HG03565 (cell line): ENCODE results near the gene SPOCK1.
"Not testable (repeated sequence)": the region's sequence is repeated elsewhere in the genome, so short reads cannot be mapped to it uniquely, and the experiment has no call there.

Source experiments
- ATAC-seq: cut with Tn5 transposase; IDR thresholded peaks from one replicate; pipeline ENCODE4 v1.9.1; 2021; ENCODE audit warnings: mild to moderate bottlenecking, moderate library complexity; ENCODE audit not compliant: unreplicated experiment

SPOCK1 gene

GRCh38 chr5:137498736-137499505 lies at the start of gene SPOCK1:
Gene SPOCK1 (minus strand): TSS chr5:137499326.
- peak; percentile 83 for ATAC-seq

DNA sequence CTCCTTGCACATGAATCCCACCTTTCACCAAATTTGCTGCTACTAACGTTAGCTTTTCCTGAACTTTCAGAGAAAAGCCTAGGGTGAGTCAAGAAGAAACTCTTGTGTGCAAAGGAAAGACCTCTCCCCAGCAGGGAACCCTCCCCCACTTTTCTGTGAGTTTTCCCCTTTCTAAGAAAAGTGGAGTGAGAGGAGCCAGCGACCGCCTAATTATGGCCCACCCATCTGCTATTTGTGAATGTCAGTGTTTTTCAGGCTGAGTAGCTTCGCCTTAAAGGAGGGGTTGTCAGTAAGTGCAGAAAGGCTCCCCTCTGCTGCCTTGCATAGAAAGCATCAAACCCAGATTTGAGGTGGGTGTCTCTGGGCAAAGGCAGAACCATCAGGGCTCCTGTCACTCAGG lies 46.8 kb upstream of the SPOCK1 start:
- no peak for ATAC-seq

DNA sequence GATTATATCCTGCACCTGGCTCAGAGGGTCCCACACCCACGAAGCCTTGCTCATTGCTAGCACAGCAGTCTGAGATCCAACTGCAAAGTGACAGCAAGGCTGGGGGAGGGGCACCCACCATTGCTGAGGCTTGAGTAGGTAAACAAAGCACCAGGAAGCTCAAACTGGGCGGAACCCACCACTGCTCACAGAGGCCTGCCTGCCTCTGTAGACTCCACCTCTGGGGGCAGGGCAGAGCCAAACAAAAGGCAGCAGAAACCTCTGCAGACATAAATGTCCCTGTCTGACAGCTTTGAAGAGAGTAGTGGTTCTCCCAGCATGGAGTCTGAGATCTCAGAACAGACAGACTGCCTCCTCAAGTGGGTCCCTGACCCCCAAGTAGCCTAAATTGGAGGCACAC lies 36.3 kb upstream of the SPOCK1 start:
- ATAC-seq: not testable (repeated sequence)

DNA sequence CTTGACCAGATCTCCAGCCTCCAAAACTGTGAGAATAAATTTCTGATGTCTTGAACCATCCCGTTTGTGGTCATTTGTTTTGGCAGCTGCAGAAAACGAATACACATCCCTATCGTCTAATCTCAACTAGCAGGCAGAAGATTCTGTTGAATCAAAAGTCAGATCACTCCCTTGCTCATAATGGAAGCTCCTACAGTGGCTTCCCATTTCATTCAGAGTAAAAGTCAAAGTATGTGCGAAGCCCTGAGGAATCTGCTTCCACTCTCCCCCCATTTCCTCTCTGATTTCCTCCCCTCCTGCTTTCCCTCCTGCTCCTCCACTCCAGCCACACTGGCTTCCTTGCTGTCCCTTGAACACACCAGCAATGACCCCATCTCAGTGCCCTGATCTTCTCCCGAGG lies 34.8 kb upstream of the SPOCK1 start:
- no peak for ATAC-seq

- ATAC-seq: no peak
These were observed 32.1 kb upstream of the SPOCK1 start for GRCh38 chr5:137531266-137531665.

GRCh38 chr5:137521246-137521645 lies 22.1 kb upstream of the SPOCK1 start:
- ATAC-seq: no peak

- no peak for ATAC-seq
These were observed 17.8 kb upstream of the SPOCK1 start for GRCh38 chr5:137516961-137517360.

- ATAC-seq: no peak
These were observed 17.2 kb upstream of the SPOCK1 start for GRCh38 chr5:137516251-137516797.

DNA sequence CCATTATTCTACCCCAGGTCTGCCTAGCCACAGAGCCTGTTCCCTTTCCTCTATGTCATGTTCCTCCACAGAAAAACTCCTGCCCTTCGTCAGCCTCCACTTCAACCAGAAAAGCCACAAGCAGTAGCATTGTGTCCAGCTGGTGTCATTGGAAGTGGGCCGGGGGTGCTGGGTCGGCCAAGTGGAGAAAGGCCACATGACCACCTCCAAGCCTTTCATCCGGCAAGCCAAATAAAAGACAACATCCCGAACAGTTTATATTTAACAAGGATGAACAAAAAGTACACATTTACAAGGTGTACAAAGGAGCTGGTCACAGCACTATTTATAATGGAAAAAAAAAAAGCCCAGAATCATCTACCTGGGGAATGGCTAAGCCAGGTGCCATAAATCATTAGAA lies 16.1 kb upstream of the SPOCK1 start:
- no peak for ATAC-seq

DNA sequence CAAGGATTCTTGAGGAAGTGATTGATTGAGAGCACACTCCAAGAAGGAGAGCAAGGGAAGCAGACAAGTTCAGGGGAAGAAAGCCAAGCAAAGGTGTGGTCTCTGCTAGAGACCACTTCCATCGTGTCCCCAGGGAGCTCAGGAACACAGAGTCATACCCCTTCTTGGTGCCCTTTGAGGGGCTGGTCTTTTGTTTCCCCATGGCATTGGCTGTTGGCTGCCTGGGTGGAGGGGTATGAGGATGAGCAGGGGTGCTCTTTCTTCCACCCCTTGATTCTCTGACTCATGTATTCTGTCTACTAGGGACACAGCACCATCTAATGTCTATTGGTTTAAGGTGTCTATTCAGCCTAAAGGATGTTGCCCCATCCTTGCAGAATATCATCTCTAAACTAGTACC lies 11.5 kb upstream of the SPOCK1 start:
- no peak for ATAC-seq

DNA sequence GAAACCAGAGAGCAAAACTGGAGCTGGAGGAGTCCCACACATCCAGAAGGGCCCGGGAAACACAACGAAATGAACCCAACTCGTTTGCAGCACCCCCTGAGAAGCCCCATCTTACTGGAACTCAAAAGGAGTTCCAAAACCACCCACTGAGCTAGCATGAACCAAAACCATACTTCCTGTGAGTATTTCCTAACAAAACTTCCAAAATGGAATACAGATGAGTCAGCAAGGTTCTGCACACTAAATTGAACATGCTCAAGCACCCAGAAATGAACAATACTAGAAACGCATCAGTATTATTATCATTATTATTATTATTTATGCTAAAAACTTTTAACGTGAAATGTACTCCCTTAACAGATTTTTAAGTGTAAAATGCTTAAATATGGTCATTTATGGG lies 8.0 kb upstream of the SPOCK1 start:
- ATAC-seq: no peak

- no peak for ATAC-seq
These were observed 7.2 kb upstream of the SPOCK1 start for GRCh38 chr5:137506296-137506695.

- no peak for ATAC-seq
These were observed 5.8 kb upstream of the SPOCK1 start for GRCh38 chr5:137504916-137505315.

DNA sequence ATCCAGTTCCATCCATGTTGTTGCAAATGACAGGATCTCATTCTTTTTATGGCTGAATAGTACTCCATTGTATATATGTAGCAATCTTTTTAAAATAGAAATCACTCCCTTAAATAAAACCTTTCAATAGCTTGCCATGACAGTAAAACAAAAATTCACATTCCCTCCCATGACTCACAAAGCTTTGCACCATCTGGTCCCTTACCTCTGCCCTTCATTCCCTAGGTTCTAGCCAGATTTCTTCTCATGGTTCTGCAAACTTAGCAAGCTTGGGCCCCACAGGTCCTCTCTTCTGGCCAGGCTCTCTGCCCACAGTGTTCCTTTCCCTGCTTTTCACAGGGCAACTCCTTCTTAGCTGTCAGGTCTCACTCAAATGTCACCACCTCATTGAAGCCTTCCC lies 4.3 kb upstream of the SPOCK1 start:
- ATAC-seq: no peak

DNA sequence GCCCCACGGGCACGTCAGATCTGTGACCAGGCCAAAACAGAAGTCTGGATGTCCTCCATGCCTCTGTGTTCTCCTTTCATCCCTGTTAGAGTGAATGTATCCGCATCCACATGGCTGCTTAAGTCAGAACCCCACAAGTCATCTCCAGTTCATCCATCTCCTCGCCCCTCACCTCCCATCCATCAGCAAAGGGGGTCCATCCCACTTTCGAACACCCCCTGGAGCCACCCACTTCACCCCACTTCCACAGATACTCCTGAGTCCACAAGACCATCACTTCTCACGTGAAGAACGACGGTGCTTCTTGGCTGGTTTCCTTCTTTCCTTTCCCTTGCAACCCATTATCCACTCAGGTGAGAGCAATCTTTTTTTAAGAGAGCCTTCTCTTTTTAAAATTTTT lies 3.5 kb upstream of the SPOCK1 start:
- no peak for ATAC-seq

GRCh38 chr5:137501846-137502406 lies 2.8 kb upstream of the SPOCK1 start:
- ATAC-seq: no peak

- no peak for ATAC-seq
These were observed 2.1 kb upstream of the SPOCK1 start for GRCh38 chr5:137501226-137501625.

- no peak for ATAC-seq
These were observed 1.6 kb upstream of the SPOCK1 start for GRCh38 chr5:137500615-137501225.

DNA sequence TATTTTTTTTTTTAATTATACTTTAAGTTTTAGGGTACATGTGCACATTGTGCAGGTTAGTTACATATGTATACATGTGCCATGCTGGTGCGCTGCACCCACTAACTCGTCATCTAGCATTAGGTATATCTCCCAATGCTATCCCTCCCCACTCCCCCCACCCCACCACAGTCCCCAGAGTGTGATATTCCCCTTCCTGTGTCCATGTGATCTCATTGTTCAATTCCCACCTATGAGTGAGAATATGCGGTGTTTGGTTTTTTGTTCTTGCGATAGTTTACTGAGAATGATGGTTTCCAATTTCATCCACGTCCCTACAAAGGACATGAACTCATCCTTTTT lies 351 bp upstream of the SPOCK1 start:
- ATAC-seq: not testable (repeated sequence)

- ATAC-seq: no peak
These were observed 808 bp downstream of the SPOCK1 start for GRCh38 chr5:137498301-137498735.

DNA sequence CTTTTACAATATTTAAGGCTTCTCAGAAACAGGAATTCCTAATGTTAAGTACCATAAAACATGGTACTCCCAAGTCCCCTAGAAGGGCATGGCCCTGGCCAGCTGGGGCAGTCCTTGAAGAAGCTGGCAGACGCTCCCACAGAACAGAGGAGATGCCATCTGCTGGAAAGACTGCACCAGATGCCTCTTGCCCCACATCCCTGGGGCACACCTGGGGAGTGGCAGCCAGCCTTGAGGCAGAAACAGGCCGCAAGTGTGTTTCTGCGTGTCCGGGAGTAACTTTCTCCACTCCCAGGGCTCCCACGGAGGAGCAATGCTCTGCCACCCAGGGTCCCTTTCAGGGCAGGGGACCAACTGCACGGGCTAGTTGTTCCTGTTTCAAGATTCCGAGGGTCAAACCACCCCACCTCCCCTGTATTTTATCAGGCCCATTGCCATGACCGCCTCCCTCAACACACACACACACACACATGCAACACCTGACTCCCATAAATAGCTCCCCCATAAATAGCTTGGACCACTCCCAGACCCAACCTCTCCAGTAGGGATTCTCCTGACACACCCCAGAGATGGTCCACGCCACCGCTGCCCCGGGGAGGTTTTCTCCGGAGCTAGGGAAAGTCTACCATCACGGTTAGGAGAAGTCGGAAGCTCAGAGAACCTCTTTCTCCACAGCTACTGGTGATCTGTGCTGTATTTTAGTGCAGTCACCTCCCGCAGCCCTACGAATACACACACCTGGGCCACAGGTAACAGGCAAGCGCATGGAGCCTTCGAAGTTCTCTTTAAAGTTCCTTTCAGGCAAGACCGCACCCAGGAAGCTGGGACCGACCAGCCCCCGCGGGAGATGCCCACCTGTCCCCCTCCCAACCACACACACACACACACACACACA lies 1.5 kb downstream of the SPOCK1 start:
- no peak for ATAC-seq
